ENCODE results near the gene TUBB4B. TPM values are rescaled to one million over a fixed set of nuclear protein-coding genes. Genes with fewer than 3 reads are reported as not detected.

TUBB4B gene
- total and polyA plus RNA-seq, 10 donors: 55.1 to 137 (median 103) TPM

DNA sequence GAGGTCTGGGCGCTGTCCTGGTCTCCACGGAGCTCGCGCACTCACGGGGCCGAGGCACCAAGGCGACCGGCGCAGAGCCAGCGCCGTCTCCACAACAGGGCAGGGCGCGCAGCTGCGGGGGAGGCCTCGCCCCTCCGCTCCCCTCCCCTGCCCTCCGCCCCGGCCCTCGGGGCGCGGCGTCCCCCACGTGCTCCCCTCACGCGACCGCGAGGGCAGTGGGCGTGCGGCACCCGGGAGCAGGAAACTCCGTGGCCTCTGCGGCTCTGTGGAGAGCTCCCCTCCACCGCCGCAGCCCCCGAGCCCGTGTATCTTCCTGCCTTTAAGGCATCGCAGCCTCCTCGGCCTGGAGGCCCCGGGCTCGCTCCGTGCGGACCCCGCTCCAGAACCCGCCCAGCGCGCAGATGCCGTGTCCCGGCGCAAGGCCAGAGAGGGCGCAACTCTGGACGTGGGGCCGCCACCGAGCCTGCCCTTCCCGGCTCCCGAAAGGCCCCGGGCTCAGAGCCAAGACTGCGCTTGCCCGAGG, 708 bp upstream of the TUBB4B start:
- intact Hi-C loops (cut with DNase I; ENCODE audit: low total_unique reads): no loop called here
- Histone ChIP-seq H3K4me1 (peaks cover 30 to 86% (median 72%) of the 10 kb centered on the region in 6 donors), H3K27me3 (replicated peaks in 1 of 7) (peaks cover 0 to 6% (median 0%) of the 10 kb centered on the region in 7 donors), H3K27ac (peak overlapping the region; percentile 92 to 99 (median 96)), H3K4me3 (peak overlapping the region; percentile 64 to 94 (median 80)), H3K9me3 (no peaks in the 10 kb centered on the region), H3K36me3 (peaks cover 0 to 24% (median 18%) of the 10 kb centered on the region in 6 donors)
- TF ChIP-seq POLR2AphosphoS5 (IDR thresholded peaks at IDR 0.05) (peak in 2 of 3 donors; percentile 30 to 33), POLR2A (IDR thresholded peaks at IDR 0.05) (peak in 1 of 3 donors; percentile 39)
- TF ChIP-seq, protein P1, sequence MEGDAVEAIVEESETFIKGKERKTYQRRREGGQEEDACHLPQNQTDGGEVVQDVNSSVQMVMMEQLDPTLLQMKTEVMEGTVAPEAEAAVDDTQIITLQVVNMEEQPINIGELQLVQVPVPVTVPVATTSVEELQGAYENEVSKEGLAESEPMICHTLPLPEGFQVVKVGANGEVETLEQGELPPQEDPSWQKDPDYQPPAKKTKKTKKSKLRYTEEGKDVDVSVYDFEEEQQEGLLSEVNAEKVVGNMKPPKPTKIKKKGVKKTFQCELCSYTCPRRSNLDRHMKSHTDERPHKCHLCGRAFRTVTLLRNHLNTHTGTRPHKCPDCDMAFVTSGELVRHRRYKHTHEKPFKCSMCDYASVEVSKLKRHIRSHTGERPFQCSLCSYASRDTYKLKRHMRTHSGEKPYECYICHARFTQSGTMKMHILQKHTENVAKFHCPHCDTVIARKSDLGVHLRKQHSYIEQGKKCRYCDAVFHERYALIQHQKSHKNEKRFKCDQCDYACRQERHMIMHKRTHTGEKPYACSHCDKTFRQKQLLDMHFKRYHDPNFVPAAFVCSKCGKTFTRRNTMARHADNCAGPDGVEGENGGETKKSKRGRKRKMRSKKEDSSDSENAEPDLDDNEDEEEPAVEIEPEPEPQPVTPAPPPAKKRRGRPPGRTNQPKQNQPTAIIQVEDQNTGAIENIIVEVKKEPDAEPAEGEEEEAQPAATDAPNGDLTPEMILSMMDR (IDR thresholded peaks at IDR 0.05 in 8 of 11, conservative IDR thresholded peaks at IDR 0.05 in 3 of 11): peak in 1 of 11 experiments; percentile 10
- no peak for DNase-seq
- WGBS, 5 donors: 0 to 1% (median 0%) methylated on average over 10 to 58 of the region's 58 CpGs

DNA sequence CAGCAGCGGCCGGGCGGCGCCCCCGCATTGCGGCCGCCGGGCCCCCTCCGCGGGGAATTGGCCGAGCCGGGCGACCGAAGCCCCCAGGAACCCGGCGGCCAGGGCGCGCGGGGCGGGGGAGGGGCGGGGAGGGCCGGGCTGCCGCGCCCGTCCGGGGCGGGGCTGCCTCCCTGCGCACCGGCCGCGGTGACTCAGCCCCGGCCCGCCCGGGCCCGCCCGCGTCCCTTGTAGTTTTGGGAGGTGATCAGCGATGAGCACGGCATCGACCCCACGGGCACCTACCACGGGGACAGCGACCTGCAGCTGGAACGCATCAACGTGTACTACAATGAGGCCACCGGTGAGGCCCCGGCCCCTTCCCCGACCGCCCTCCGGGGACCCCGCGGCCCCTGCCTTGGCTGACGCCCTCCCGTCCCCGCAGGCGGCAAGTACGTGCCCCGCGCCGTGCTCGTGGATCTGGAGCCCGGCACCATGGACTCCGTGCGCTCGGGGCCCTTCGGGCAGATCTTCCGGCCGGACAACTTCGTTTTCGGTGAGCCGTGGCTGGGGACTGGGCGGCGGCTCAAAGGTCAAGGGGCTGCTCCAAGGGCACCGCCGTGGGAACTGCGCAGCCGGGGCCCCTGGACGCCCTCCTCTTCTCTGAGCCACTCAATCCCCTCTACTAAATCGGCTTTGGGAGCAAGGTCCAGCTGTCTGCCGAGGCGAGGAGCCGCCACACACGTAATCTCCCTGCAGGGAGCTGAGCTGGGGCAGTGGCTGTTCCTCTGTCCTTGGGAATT, 592 bp downstream of the TUBB4B start:
- Histone ChIP-seq H3K4me1 (peaks cover 18 to 73% (median 59%) of the 10 kb centered on the region in 6 donors), H3K9me3 (no peaks in the 10 kb centered on the region), H3K27me3 (replicated peaks in 1 of 7) (no peaks in the 10 kb centered on the region), H3K27ac (peak overlapping the region; percentile 74 to 99 (median 95)), H3K4me3 (peak overlapping the region; percentile 75 to 94 (median 81)), H3K36me3 (peaks cover 0 to 24% (median 18%) of the 10 kb centered on the region in 6 donors)
- TF ChIP-seq POLR2A (IDR thresholded peaks at IDR 0.05) (no peak), POLR2AphosphoS5 (IDR thresholded peaks at IDR 0.05) (peak in 2 of 3 donors; percentile 22 to 41)
- TF ChIP-seq, protein P1 (IDR thresholded peaks at IDR 0.05 in 8 of 11, conservative IDR thresholded peaks at IDR 0.05 in 3 of 11): no peak
- WGBS, 5 donors: 1 to 22% (median 4%) methylated on average over 12 to 83 of the region's 83 CpGs
- DNase-seq: peak; percentile 94
- intact Hi-C loops (cut with DNase I; ENCODE audit: low total_unique reads): no loop called here

DNA sequence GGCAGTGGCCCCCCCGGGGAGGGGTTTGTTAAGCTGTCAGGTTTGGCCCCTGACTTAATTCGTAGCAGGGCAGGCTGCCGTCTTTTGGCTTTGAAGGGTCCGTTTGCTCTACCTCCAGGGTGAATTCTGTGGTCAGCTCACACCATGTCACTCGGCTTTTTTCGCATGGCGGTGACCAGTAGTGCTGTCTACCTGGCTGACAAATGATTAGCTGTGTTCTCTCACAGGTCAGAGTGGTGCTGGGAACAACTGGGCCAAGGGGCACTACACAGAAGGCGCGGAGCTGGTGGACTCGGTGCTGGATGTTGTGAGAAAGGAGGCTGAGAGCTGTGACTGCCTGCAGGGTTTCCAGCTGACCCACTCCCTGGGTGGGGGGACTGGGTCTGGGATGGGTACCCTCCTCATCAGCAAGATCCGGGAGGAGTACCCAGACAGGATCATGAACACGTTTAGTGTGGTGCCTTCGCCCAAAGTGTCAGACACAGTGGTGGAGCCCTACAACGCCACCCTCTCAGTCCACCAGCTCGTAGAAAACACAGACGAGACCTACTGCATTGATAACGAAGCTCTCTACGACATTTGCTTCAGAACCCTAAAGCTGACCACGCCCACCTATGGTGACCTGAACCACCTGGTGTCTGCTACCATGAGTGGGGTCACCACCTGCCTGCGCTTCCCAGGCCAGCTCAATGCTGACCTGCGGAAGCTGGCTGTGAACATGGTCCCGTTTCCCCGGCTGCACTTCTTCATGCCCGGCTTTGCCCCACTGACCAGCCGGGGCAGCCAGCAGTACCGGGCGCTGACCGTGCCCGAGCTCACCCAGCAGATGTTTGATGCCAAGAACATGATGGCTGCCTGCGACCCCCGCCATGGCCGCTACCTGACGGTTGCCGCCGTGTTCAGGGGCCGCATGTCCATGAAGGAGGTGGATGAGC, 1.4 kb downstream of the TUBB4B start:
- Histone ChIP-seq H3K27me3 (replicated peaks in 1 of 7) (no peaks in the 10 kb centered on the region), H3K36me3 (peaks cover 0 to 24% (median 18%) of the 10 kb centered on the region in 6 donors), H3K9me3 (no peaks in the 10 kb centered on the region), H3K27ac (peak overlapping the region; percentile 74 to 99 (median 95)), H3K4me3 (peak overlapping the region; percentile 75 to 94 (median 81)), H3K4me1 (peaks cover 18 to 64% (median 52%) of the 10 kb centered on the region in 6 donors)
- 79 to 87% (median 80%) methylated on average over 31 to 36 of the region's 36 CpGs for WGBS, 5 donors
- TF ChIP-seq, protein P1 (IDR thresholded peaks at IDR 0.05 in 8 of 11, conservative IDR thresholded peaks at IDR 0.05 in 3 of 11): no peak
- TF ChIP-seq POLR2A (IDR thresholded peaks at IDR 0.05) (no peak), POLR2AphosphoS5 (IDR thresholded peaks at IDR 0.05) (peak in 1 of 3 donors; percentile 48)
- intact Hi-C loops (cut with DNase I; ENCODE audit: low total_unique reads): no loop called here
- DNase-seq: no peak
